IPS-20b (cell line): ENCODE results near the gene AGAP1.
A peak's percentile ranks its signal among the peaks of the same experiment; 100 is the strongest.

ENCODE experiments used
- H3K27ac ChIP-seq: one replicate; pipeline ENCODE4 v1.5.1; 2013; ENCODE audit warnings: low read length
- H3K27me3 ChIP-seq: 2 replicates; pipeline ENCODE4 v1.6.1; 2013; ENCODE audit warnings: mild to moderate bottlenecking, low read length, inconsistent platforms; ENCODE audit not compliant: insufficient read depth
- H3K36me3 ChIP-seq: 2 replicates; pipeline ENCODE4 v1.6.1; 2013; ENCODE audit warnings: low read depth, mild to moderate bottlenecking, inconsistent platforms, low read length, moderate library complexity; ENCODE audit not compliant: insufficient read depth
- H3K4me1 ChIP-seq: 2 replicates; pipeline ENCODE4 v1.6.1; 2013; ENCODE audit warnings: mild to moderate bottlenecking, control low read depth, inconsistent platforms, low read length, moderate library complexity; ENCODE audit not compliant: insufficient read depth
- H3K4me3 ChIP-seq: 2 replicates; pipeline ENCODE4 v1.5.1; 2013; ENCODE audit warnings: mild to moderate bottlenecking, low read length, inconsistent platforms
- H3K9ac ChIP-seq: 2 replicates; pipeline ENCODE4 v1.6.1; 2013; ENCODE audit warnings: low read depth, mild to moderate bottlenecking, inconsistent platforms, low read length, moderate library complexity
- H3K9me3 ChIP-seq: 2 replicates; pipeline ENCODE4 v1.6.1; 2013; ENCODE audit warnings: mild to moderate bottlenecking, low read depth, low read length, inconsistent platforms; ENCODE audit not compliant: insufficient read depth

The AGAP1 gene

GRCh38 chr2:235523486-235524150, 29.8 kb downstream of the AGAP1 start:
- no peak overlapping the region for H3K4me3 ChIP-seq
- H3K36me3 ChIP-seq: no peaks in the 10 kb centered on the region
- H3K27ac ChIP-seq: no peak overlapping the region
- H3K9ac ChIP-seq: no peak overlapping the region
- no peaks in the 10 kb centered on the region for H3K9me3 ChIP-seq
- peaks cover 16% of the 10 kb centered on the region for H3K4me1 ChIP-seq
- no peaks in the 10 kb centered on the region for H3K27me3 ChIP-seq

- H3K36me3 ChIP-seq: no peaks in the 10 kb centered on the region
- H3K9ac ChIP-seq: no peak overlapping the region
- H3K4me1 ChIP-seq: peaks cover 16% of the 10 kb centered on the region
- peaks cover 5% of the 10 kb centered on the region; the same call in 1 of the 2 replicates for H3K9me3 ChIP-seq
- no peak overlapping the region for H3K27ac ChIP-seq
- no peaks in the 10 kb centered on the region for H3K27me3 ChIP-seq
- H3K4me3 ChIP-seq: no peak overlapping the region
Measured at GRCh38 chr2:235526166-235526565, 32.3 kb downstream of the AGAP1 start.

GRCh38 chr2:235527806-235528469, 34.1 kb downstream of the AGAP1 start:
- H3K9ac ChIP-seq: peak overlapping the region; percentile 43; the same call in 1 of the 2 replicates
- no peak overlapping the region for H3K27ac ChIP-seq
- H3K27me3 ChIP-seq: no peaks in the 10 kb centered on the region
- peaks cover 16% of the 10 kb centered on the region for H3K4me1 ChIP-seq
- no peaks in the 10 kb centered on the region for H3K36me3 ChIP-seq
- peaks cover 5% of the 10 kb centered on the region; the same call in 1 of the 2 replicates for H3K9me3 ChIP-seq
- H3K4me3 ChIP-seq: no peak overlapping the region; the same call in 1 of the 2 replicates

- Histone ChIP-seq H3K4me3 (no peak overlapping the region), H3K27me3 (no peaks in the 10 kb centered on the region), H3K9ac (no peak overlapping the region), H3K9me3 (peaks cover 5% of the 10 kb centered on the region; the same call in 1 of the 2 replicates), H3K27ac (no peak overlapping the region), H3K4me1 (peaks cover 16% of the 10 kb centered on the region), H3K36me3 (no peaks in the 10 kb centered on the region)
Measured at GRCh38 chr2:235529621-235530020, 35.8 kb downstream of the AGAP1 start.

- no peak overlapping the region for H3K9ac ChIP-seq
- H3K9me3 ChIP-seq: peaks cover 5% of the 10 kb centered on the region; the same call in 1 of the 2 replicates
- no peaks in the 10 kb centered on the region for H3K27me3 ChIP-seq
- H3K4me1 ChIP-seq: peaks cover 19% of the 10 kb centered on the region
- H3K36me3 ChIP-seq: no peaks in the 10 kb centered on the region
- no peak overlapping the region for H3K27ac ChIP-seq
- no peak overlapping the region for H3K4me3 ChIP-seq
Measured at GRCh38 chr2:235530735-235531134, 36.9 kb downstream of the AGAP1 start.

GRCh38 chr2:235532307-235532706, 38.5 kb downstream of the AGAP1 start:
- Histone ChIP-seq H3K36me3 (no peaks in the 10 kb centered on the region), H3K9ac (no peak overlapping the region)

GRCh38 chr2:235533198-235533597, 39.4 kb downstream of the AGAP1 start:
- Histone ChIP-seq H3K9me3 (peaks cover 5% of the 10 kb centered on the region; the same call in 1 of the 2 replicates), H3K4me1 (peaks cover 6% of the 10 kb centered on the region; the same call in 1 of the 2 replicates), H3K4me3 (no peak overlapping the region), H3K27me3 (no peaks in the 10 kb centered on the region), H3K9ac (no peak overlapping the region), H3K27ac (no peak overlapping the region), H3K36me3 (no peaks in the 10 kb centered on the region)

More at GRCh38 chr2:235532307-235532706, 38.5 kb downstream of the AGAP1 start:
- Histone ChIP-seq H3K9me3 (peaks cover 5% of the 10 kb centered on the region; the same call in 1 of the 2 replicates), H3K27me3 (no peaks in the 10 kb centered on the region), H3K27ac (no peak overlapping the region), H3K4me3 (no peak overlapping the region), H3K4me1 (peaks cover 14% of the 10 kb centered on the region; the same call in 1 of the 2 replicates)

- no peak overlapping the region for H3K27ac ChIP-seq
- peaks cover 5% of the 10 kb centered on the region; the same call in 1 of the 2 replicates for H3K9me3 ChIP-seq
- H3K27me3 ChIP-seq: no peaks in the 10 kb centered on the region
- H3K36me3 ChIP-seq: no peaks in the 10 kb centered on the region
- no peak overlapping the region for H3K4me3 ChIP-seq
- H3K9ac ChIP-seq: no peak overlapping the region
- 0 out of 2 replicates have a peak, but pooled peaks cover 3% of the 10 kb centered on the region for H3K4me1 ChIP-seq
Measured at GRCh38 chr2:235533616-235534385, 40.0 kb downstream of the AGAP1 start.

- H3K9me3 ChIP-seq: peaks cover 4% of the 10 kb centered on the region; the same call in 1 of the 2 replicates
- no peaks in the 10 kb centered on the region for H3K27me3 ChIP-seq
- H3K4me3 ChIP-seq: no peak overlapping the region
- no peak overlapping the region for H3K27ac ChIP-seq
- H3K9ac ChIP-seq: no peak overlapping the region
- H3K4me1 ChIP-seq: 0 out of 2 replicates have a peak, but pooled peaks cover 3% of the 10 kb centered on the region
- no peaks in the 10 kb centered on the region for H3K36me3 ChIP-seq
Measured at GRCh38 chr2:235534678-235535422, 41.0 kb downstream of the AGAP1 start.

GRCh38 chr2:235535423-235536130, 41.7 kb downstream of the AGAP1 start:
- H3K9ac ChIP-seq: no peak overlapping the region
- H3K27me3 ChIP-seq: no peaks in the 10 kb centered on the region
- no peaks in the 10 kb centered on the region for H3K36me3 ChIP-seq
- H3K4me1 ChIP-seq: 0 out of 2 replicates have a peak, but pooled peaks cover 3% of the 10 kb centered on the region
- no peak overlapping the region for H3K27ac ChIP-seq
- no peaks in the 10 kb centered on the region for H3K9me3 ChIP-seq
- no peak overlapping the region for H3K4me3 ChIP-seq
